SK-N-MC (cell line): ENCODE measurements around the gene NYAP2.

Source experiments
- EZH2 ChIP-seq: fragments of 200-600 bp; sonication (generic); IDR thresholded peaks from one replicate; pipeline ENCODE4 v1.6.1; 2017; ENCODE audit warnings: antibody characterized with exemption
- FOXP2 ChIP-seq: optimal IDR thresholded peaks from 2 replicates; pipeline ENCODE3; 2011; ENCODE audit warnings: mild to moderate bottlenecking, moderate library complexity; ENCODE audit not compliant: insufficient read depth; ENCODE audit errors: extremely low read length, control extremely low read depth
- POLR2AphosphoS5 ChIP-seq: IDR thresholded peaks from 2 replicates; pipeline ENCODE4 v1.6.1; 2012; ENCODE audit warnings: mild to moderate bottlenecking, low read depth, low read length, borderline replicate concordance

- TF ChIP-seq POLR2AphosphoS5 = no peak
- TF ChIP-seq EZH2 = no peak
- no peak for TF ChIP-seq FOXP2
Measured at GRCh38 chr2:225693259-225693658, 293.7 kb downstream of the NYAP2 start.
